ENCODE results near the gene PPP4R2. TPM values are rescaled to one million over a fixed set of nuclear protein-coding genes. Genes with fewer than 3 reads are reported as not detected.

The PPP4R2 gene
- total and polyA plus RNA-seq, 3 experiments from 2014 or later: 45.8 to 122 (median 115) TPM

- Histone ChIP-seq H3K4me1 (ENCODE audit: insufficient read depth, low read length) (no peaks in the 10 kb centered on the region), H3K9me3 (ENCODE audit: low read length) (no peaks in the 10 kb centered on the region), H3K27ac (ENCODE audit: low read depth, low read length) (no peak overlapping the region), H3K36me3 (ENCODE audit: insufficient read depth, low read length) (peaks cover 3% of the 10 kb centered on the region), H3K27me3 (ENCODE audit: insufficient read depth, low read length, poor library complexity, severe bottlenecking) (no peaks in the 10 kb centered on the region), H3K4me3 (ENCODE audit: low read length) (no peak overlapping the region)
- ChIA-PET CTCF (no interaction called here), POLR2A (no interaction called here)
- DNase-seq: no peak
- Mint-ChIP-seq H3K9me3 (no peaks in the 10 kb centered on the region), H3K27me3 (no peaks in the 10 kb centered on the region), H3K4me3 (no peak overlapping the region), H3K36me3 (peaks cover 7 to 28% (median 9%) of the 10 kb centered on the region in 3 donors), H3K4me1 (peaks cover 17 to 35% (median 28%) of the 10 kb centered on the region in 3 donors), H3K27ac (peak overlapping the region in 1 of 8 donors; percentile 36)
Observed at GRCh38 chr3:73069187-73069586, 72.6 kb downstream of the PPP4R2 start.

GRCh38 chr3:73069775-73070444, 73.3 kb downstream of the PPP4R2 start:
- Mint-ChIP-seq H3K4me1 (peaks cover 20 to 39% (median 30%) of the 10 kb centered on the region in 3 donors), H3K4me3 (no peak overlapping the region), H3K27ac (peak overlapping the region in 1 of 8 donors; percentile 36), H3K27me3 (no peaks in the 10 kb centered on the region), H3K36me3 (peaks cover under 1 to 21% (median 3%) of the 10 kb centered on the region in 3 donors), H3K9me3 (no peaks in the 10 kb centered on the region)
- no peaks in the 10 kb centered on the region for H3K4me1 ChIP-seq (ENCODE audit: insufficient read depth, low read length)
- no peaks in the 10 kb centered on the region for H3K9me3 ChIP-seq (ENCODE audit: low read length)
- no peak overlapping the region for H3K4me3 ChIP-seq (ENCODE audit: low read length)
- ChIA-PET CTCF (no interaction called here), POLR2A (no interaction called here)
- H3K27ac ChIP-seq (ENCODE audit: low read depth, low read length): no peak overlapping the region
- no peak for DNase-seq
- no peaks in the 10 kb centered on the region for H3K27me3 ChIP-seq (ENCODE audit: insufficient read depth, low read length, poor library complexity, severe bottlenecking)
- H3K36me3 ChIP-seq (ENCODE audit: insufficient read depth, low read length): no peaks in the 10 kb centered on the region

- no peak overlapping the region for H3K27ac ChIP-seq (ENCODE audit: low read depth, low read length)
- no peaks in the 10 kb centered on the region for H3K9me3 Mint-ChIP-seq
- H3K4me3 ChIP-seq (ENCODE audit: low read length): no peak overlapping the region
- peaks cover 20 to 39% (median 30%) of the 10 kb centered on the region in 3 donors for H3K4me1 Mint-ChIP-seq
- ChIA-PET POLR2A (no interaction called here), CTCF (interaction anchor here (1.0 kb wide), 2 partner anchors 15 to 16 kb away, joined by 3 read pairs; no protein-coding TSS in a partner anchor)
- no peak for DNase-seq
- no peaks in the 10 kb centered on the region for H3K4me1 ChIP-seq (ENCODE audit: insufficient read depth, low read length)
- peaks cover 0 to 12% (median 0%) of the 10 kb centered on the region in 3 donors for H3K36me3 Mint-ChIP-seq
- no peaks in the 10 kb centered on the region for H3K9me3 ChIP-seq (ENCODE audit: low read length)
- H3K4me3 Mint-ChIP-seq: no peak overlapping the region
- no peaks in the 10 kb centered on the region for H3K36me3 ChIP-seq (ENCODE audit: insufficient read depth, low read length)
- H3K27ac Mint-ChIP-seq: peak overlapping the region in 5 of 8 donors; percentile 11 to 75 (median 40)
- H3K27me3 Mint-ChIP-seq: no peaks in the 10 kb centered on the region
- no peaks in the 10 kb centered on the region for H3K27me3 ChIP-seq (ENCODE audit: insufficient read depth, low read length, poor library complexity, severe bottlenecking)
Observed at GRCh38 chr3:73070675-73071575, 74.3 kb downstream of the PPP4R2 start.

- H3K4me1 ChIP-seq (ENCODE audit: insufficient read depth, low read length): no peaks in the 10 kb centered on the region
- no peak for DNase-seq
- no peaks in the 10 kb centered on the region for H3K27me3 ChIP-seq (ENCODE audit: insufficient read depth, low read length, poor library complexity, severe bottlenecking)
- ChIA-PET POLR2A (no interaction called here), CTCF (no interaction called here)
- Mint-ChIP-seq H3K9me3 (no peaks in the 10 kb centered on the region), H3K36me3 (peaks cover 0 to 4% (median 0%) of the 10 kb centered on the region in 3 donors), H3K27ac (peak overlapping the region in 3 of 8 donors; percentile 18 to 68 (median 49)), H3K4me1 (peaks cover 20 to 39% (median 30%) of the 10 kb centered on the region in 3 donors), H3K4me3 (no peak overlapping the region), H3K27me3 (no peaks in the 10 kb centered on the region)
- no peaks in the 10 kb centered on the region for H3K36me3 ChIP-seq (ENCODE audit: insufficient read depth, low read length)
- H3K4me3 ChIP-seq (ENCODE audit: low read length): no peak overlapping the region
- no peaks in the 10 kb centered on the region for H3K9me3 ChIP-seq (ENCODE audit: low read length)
- H3K27ac ChIP-seq (ENCODE audit: low read depth, low read length): no peak overlapping the region
Observed at GRCh38 chr3:73071952-73072351, 75.3 kb downstream of the PPP4R2 start.

GRCh38 chr3:73072634-73073033, 76.0 kb downstream of the PPP4R2 start:
- POLR2A ChIA-PET: no interaction called here
- Histone ChIP-seq H3K9me3 (ENCODE audit: low read length) (no peaks in the 10 kb centered on the region), H3K36me3 (ENCODE audit: insufficient read depth, low read length) (no peaks in the 10 kb centered on the region), H3K27me3 (ENCODE audit: insufficient read depth, low read length, poor library complexity, severe bottlenecking) (no peaks in the 10 kb centered on the region), H3K4me3 (ENCODE audit: low read length) (no peak overlapping the region), H3K4me1 (ENCODE audit: insufficient read depth, low read length) (no peaks in the 10 kb centered on the region), H3K27ac (ENCODE audit: low read depth, low read length) (no peak overlapping the region)
- no peak for DNase-seq
- CTCF ChIA-PET: interaction anchor here (1.5 kb wide), 1 partner anchor 13 kb away, joined by 5 read pairs; no protein-coding TSS in a partner anchor
- H3K9me3 Mint-ChIP-seq: no peaks in the 10 kb centered on the region
- peak overlapping the region in 1 of 7 donors; percentile 32 for H3K4me3 Mint-ChIP-seq
- H3K36me3 Mint-ChIP-seq: peaks cover 0 to 4% (median 0%) of the 10 kb centered on the region in 3 donors
- peak overlapping the region in 3 of 8 donors; percentile 22 to 61 (median 37) for H3K27ac Mint-ChIP-seq
- peaks cover 20 to 39% (median 30%) of the 10 kb centered on the region in 3 donors for H3K4me1 Mint-ChIP-seq
- H3K27me3 Mint-ChIP-seq: no peaks in the 10 kb centered on the region

GRCh38 chr3:73073091-73073707, 76.6 kb downstream of the PPP4R2 start:
- Mint-ChIP-seq H3K4me1 (peaks cover 20 to 39% (median 30%) of the 10 kb centered on the region in 3 donors), H3K9me3 (no peaks in the 10 kb centered on the region), H3K36me3 (no peaks in the 10 kb centered on the region), H3K27ac (peak overlapping the region in 1 of 8 donors; percentile 80), H3K4me3 (no peak overlapping the region), H3K27me3 (no peaks in the 10 kb centered on the region)
- DNase-seq: no peak
- H3K9me3 ChIP-seq (ENCODE audit: low read length): no peaks in the 10 kb centered on the region
- H3K4me1 ChIP-seq (ENCODE audit: insufficient read depth, low read length): no peaks in the 10 kb centered on the region
- POLR2A ChIA-PET: no interaction called here
- no peak overlapping the region for H3K27ac ChIP-seq (ENCODE audit: low read depth, low read length)
- no peaks in the 10 kb centered on the region for H3K27me3 ChIP-seq (ENCODE audit: insufficient read depth, low read length, poor library complexity, severe bottlenecking)
- CTCF ChIA-PET: interaction anchor here (1.5 kb wide), 1 partner anchor 12 kb away, joined by 5 read pairs; no protein-coding TSS in a partner anchor
- H3K4me3 ChIP-seq (ENCODE audit: low read length): no peak overlapping the region
- H3K36me3 ChIP-seq (ENCODE audit: insufficient read depth, low read length): no peaks in the 10 kb centered on the region

GRCh38 chr3:73074781-73075180, 78.2 kb downstream of the PPP4R2 start:
- no peak overlapping the region for H3K27ac ChIP-seq (ENCODE audit: low read depth, low read length)
- no peak for DNase-seq
- Mint-ChIP-seq H3K36me3 (no peaks in the 10 kb centered on the region), H3K27me3 (no peaks in the 10 kb centered on the region), H3K9me3 (no peaks in the 10 kb centered on the region), H3K4me3 (no peak overlapping the region), H3K27ac (peak overlapping the region in 1 of 8 donors; percentile 21), H3K4me1 (peaks cover 20 to 39% (median 30%) of the 10 kb centered on the region in 3 donors)
- no peaks in the 10 kb centered on the region for H3K36me3 ChIP-seq (ENCODE audit: insufficient read depth, low read length)
- H3K4me3 ChIP-seq (ENCODE audit: low read length): no peak overlapping the region
- no peaks in the 10 kb centered on the region for H3K27me3 ChIP-seq (ENCODE audit: insufficient read depth, low read length, poor library complexity, severe bottlenecking)
- ChIA-PET POLR2A (no interaction called here), CTCF (no interaction called here)
- no peaks in the 10 kb centered on the region for H3K4me1 ChIP-seq (ENCODE audit: insufficient read depth, low read length)
- H3K9me3 ChIP-seq (ENCODE audit: low read length): no peaks in the 10 kb centered on the region

Data from CD8-positive, alpha-beta memory T cell (primary cell).